ENCODE data around the gene ROR1. TPM values are rescaled to one million over a fixed set of nuclear protein-coding genes. Genes with fewer than 3 reads are reported as not detected.

ROR1 gene
- total RNA-seq, 8 experiments from 2014 or later = 1.2 to 15.7 (median 2.7) TPM

DNA sequence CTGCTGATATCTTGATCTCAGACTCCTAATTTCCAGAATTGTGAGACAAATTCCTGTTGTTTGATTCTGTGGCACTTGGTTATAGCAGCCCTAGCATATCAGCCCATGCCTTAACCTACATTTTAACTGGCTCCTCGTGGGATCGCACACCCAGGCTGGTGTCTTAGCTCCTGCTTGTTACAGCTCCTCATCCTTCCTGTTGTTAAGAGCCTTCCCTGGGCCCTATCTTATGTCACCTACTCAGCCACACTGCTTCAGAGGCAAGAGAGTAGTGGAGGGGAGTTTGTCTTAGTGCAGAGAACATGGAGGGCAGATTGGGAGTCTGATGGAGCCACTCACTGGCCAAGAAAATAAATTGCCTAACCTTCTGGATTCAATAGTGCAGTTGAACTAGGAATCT, 131.0 kb downstream of the ROR1 start:
- WGBS, 10 experiments = 83 to 100% (median 92%) methylated on average over 1 to 2 of the region's 2 CpGs; no CpG with 5 or more reads in 3 of the 10 experiments
- ATAC-seq (replicated peaks in 6 of 8) = no peak
- Histone ChIP-seq H3K4me3 (no peak overlapping the region), H3K4me1 (replicated peaks in 1 of 2) (peaks cover 8 to 14% of the 10 kb centered on the region in 2 donors), H3K27ac (no peak overlapping the region)
- in situ Hi-C loops (cut with MboI; ENCODE audit: low pct_unique_long_range_greater_than_20kb in 2 of 9, low sequenced_read_pairs in 9 of 9, unreplicated experiment in 9 of 9) = loop anchor here in 1 of 9 experiments (25.0 kb wide), 2 partner anchors 218 to 232 kb away; no protein-coding TSS in a partner anchor

DNA sequence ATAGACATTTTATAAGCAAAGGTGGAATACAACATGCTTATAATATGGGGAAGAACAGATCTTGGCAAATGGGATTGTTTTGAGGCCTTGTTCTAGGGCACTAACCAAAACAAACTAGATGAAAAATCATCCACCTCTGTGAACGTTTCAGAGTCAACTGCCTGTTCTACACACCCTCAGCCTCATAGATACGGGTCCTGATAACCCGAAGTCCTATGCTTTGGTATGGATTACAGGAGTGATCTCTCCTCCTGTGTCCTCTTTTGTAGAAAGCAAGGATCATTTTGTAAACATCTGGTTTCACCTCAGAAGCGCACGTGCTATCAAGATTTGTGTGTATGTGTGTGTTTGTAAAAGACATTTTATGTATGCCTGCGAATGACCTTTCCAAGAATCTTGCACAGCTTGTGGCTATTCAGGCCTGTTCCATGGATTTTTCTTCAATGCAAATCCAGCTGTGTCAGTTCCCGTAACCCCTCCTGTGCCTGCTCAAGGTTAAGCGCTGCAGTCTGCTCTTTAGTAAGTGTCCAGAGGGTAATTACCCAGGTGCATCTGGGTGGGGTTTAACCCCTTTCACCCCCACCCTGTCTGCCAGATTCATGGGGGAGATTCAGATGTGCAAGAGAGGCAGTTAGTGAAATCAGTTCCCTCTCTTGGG, 132.4 kb downstream of the ROR1 start:
- peak in 7 of 8 experiments; percentile 41 to 95 (median 79) for ATAC-seq (replicated peaks in 6 of 8)

DNA sequence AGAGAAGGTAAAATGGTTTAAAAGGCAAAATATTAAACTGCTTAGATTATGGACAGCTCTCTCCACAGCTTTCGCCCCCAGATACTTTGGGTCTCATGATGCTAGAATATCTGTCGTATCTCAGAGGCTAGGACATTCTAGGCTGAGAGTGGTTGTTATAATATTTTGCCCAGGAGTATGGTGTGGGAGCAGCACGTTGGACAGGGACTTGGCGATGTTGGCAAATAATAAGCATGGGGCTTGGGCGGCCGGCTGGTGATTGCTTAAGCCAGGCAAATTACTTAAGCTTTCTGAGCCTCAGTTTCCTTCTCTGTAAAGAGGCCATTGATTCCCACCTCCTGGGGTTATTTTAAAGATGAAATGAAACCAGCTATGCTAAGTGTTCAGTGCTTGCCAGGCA, 133.2 kb downstream of the ROR1 start:
- no peak overlapping the region for H3K27ac ChIP-seq
- ATAC-seq (replicated peaks in 6 of 8) = no peak
- WGBS, 10 experiments = 39 to 100% (median 92%) methylated on average over 1 to 6 of the region's 6 CpGs; no CpG with 5 or more reads in 1 of the 10 experiments
- no peak overlapping the region for H3K4me3 ChIP-seq
- peaks cover 8 to 14% of the 10 kb centered on the region in 2 donors for H3K4me1 ChIP-seq (replicated peaks in 1 of 2)
- in situ Hi-C loops (cut with MboI; ENCODE audit: low pct_unique_long_range_greater_than_20kb in 2 of 9, low sequenced_read_pairs in 9 of 9, unreplicated experiment in 9 of 9) = loop anchor here in 1 of 9 experiments (25.0 kb wide), 2 partner anchors 220 to 230 kb away; no protein-coding TSS in a partner anchor

More for the DNA sequence above, 132.4 kb downstream of the ROR1 start:
- peaks cover 8 to 14% of the 10 kb centered on the region in 2 donors for H3K4me1 ChIP-seq (replicated peaks in 1 of 2)
- H3K4me3 ChIP-seq = no peak overlapping the region
- WGBS, 10 experiments = 0 to 49% (median 30%) methylated on average over 2 to 8 of the region's 8 CpGs; no CpG with 5 or more reads in 2 of the 10 experiments
- H3K27ac ChIP-seq = no peak overlapping the region
- in situ Hi-C loops (cut with MboI; ENCODE audit: low pct_unique_long_range_greater_than_20kb in 2 of 9, low sequenced_read_pairs in 9 of 9, unreplicated experiment in 9 of 9) = loop anchor here in 1 of 9 experiments (25.0 kb wide), 2 partner anchors 219 to 231 kb away; no protein-coding TSS in a partner anchor

DNA sequence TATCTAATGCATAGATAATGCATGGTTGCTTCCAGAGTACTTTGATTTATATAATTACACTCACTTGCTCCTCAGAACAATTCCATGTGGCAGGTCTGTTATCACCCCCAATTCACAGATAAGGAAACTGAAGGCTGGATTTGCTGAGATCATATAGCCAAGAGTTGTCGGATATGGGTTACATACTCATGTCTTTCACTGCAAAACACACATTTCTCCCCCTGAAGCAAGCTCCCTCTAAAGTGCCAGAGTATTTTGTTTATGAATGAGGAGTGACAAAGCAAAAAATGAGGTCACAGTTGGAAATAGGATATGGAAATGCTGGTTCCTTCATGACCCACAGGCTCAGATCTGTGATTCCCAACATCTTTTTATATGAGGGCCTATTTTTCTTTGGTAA, 134.2 kb downstream of the ROR1 start:
- peaks cover 8 to 14% of the 10 kb centered on the region in 2 donors for H3K4me1 ChIP-seq (replicated peaks in 1 of 2)
- in situ Hi-C loops (cut with MboI; ENCODE audit: low pct_unique_long_range_greater_than_20kb in 2 of 9, low sequenced_read_pairs in 9 of 9, unreplicated experiment in 9 of 9) = loop anchor here in 1 of 9 experiments (25.0 kb wide), 2 partner anchors 221 to 229 kb away; no protein-coding TSS in a partner anchor
- WGBS, 10 experiments = 70 to 100% (median 78%) methylated on average over 1 of the region's 1 CpG; no CpG with 5 or more reads in 4 of the 10 experiments
- H3K4me3 ChIP-seq = no peak overlapping the region
- no peak overlapping the region for H3K27ac ChIP-seq
- ATAC-seq (replicated peaks in 6 of 8) = peak in 4 of 8 experiments; percentile 11 to 41 (median 30)

DNA sequence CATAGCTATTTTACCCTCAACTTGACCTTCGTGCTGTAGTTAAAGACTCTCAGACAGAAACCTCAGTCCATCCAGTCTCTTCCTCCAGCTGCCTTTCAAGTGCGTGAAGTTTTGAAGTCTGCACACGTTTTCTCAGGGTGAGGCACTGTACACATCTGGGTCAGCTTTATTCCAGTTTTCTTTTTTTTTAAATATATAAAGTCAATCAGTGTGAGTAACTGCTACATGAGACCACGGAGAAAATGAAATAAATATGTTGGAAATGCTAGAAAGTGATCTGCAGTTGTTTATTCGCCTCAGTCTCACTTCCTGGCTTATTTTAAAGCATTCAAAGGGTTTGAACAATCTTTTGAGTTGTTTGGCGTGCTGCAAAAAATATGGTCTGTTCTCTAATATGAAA, 135.7 kb downstream of the ROR1 start:
- Histone ChIP-seq H3K27ac (no peak overlapping the region), H3K4me3 (no peak overlapping the region), H3K4me1 (replicated peaks in 1 of 2) (peaks cover 8 to 14% of the 10 kb centered on the region in 2 donors)
- ATAC-seq (replicated peaks in 6 of 8) = no peak
- in situ Hi-C loops (cut with MboI; ENCODE audit: low pct_unique_long_range_greater_than_20kb in 2 of 9, low sequenced_read_pairs in 9 of 9, unreplicated experiment in 9 of 9) = loop anchor here in 1 of 9 experiments (25.0 kb wide), 2 partner anchors 222 to 228 kb away; no protein-coding TSS in a partner anchor
- 27 to 91% (median 85%) methylated on average over 2 to 6 of the region's 6 CpGs for WGBS, 10 experiments

DNA sequence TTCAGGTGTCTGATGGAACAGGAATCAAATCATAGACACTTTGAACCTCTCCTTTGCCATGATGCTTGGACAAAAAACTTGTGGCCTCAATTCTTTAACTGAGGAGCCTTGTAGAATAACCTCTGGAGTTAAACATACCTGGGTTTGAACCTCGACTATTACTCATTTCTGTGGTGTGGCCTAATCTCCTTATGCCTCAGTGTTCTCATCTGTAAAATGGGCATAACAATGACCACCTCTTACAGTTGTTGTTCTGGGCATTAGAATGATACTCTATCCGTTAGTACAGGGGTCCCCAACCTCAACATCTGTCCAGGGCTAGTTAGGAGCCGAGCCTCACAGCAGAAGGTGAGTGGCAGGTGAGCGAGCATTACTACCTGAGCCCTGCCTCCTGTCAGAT, 137.2 kb downstream of the ROR1 start:
- H3K4me1 ChIP-seq (replicated peaks in 1 of 2) = peaks cover 6 to 11% of the 10 kb centered on the region in 2 donors

DNA sequence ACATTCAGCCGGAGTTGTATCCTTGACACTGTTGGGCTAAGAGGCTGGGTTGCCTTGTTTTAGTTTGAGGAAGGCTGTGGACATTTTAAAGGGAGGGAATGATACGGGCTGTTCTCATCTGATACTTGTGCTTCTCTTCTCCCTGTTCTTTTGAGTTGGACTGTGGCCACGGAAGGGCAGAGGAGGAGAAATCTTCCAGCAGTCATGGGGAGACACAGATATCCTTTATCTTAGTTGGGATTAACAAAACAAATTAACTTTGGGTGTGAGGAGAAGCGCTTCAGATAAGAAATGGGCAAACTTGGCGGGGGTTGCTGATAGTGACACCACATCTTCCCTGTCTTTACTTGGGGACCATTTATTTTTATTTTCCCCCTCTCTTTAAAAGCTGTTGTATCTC, 138.8 kb downstream of the ROR1 start:
- no peak for ATAC-seq (replicated peaks in 6 of 8)
- in situ Hi-C loops (cut with MboI; ENCODE audit: low pct_unique_long_range_greater_than_20kb in 2 of 9, low sequenced_read_pairs in 9 of 9, unreplicated experiment in 9 of 9) = loop anchor here in 1 of 9 experiments (25.0 kb wide), 2 partner anchors 225 kb away; no protein-coding TSS in a partner anchor
- 42 to 100% (median 80%) methylated on average over 1 to 5 of the region's 5 CpGs for WGBS, 10 experiments
- Histone ChIP-seq H3K4me1 (replicated peaks in 1 of 2) (peaks cover 0 to 2% of the 10 kb centered on the region in 2 donors), H3K27ac (no peak overlapping the region), H3K4me3 (no peak overlapping the region)

More for the DNA sequence above, 137.2 kb downstream of the ROR1 start:
- ATAC-seq (replicated peaks in 6 of 8) = no peak
- 21 to 80% (median 67%) methylated on average over 1 to 4 of the region's 4 CpGs; no CpG with 5 or more reads in 3 of the 10 experiments for WGBS, 10 experiments
- no peak overlapping the region for H3K4me3 ChIP-seq
- in situ Hi-C loops (cut with MboI; ENCODE audit: low pct_unique_long_range_greater_than_20kb in 2 of 9, low sequenced_read_pairs in 9 of 9, unreplicated experiment in 9 of 9) = loop anchor here in 1 of 9 experiments (25.0 kb wide), 2 partner anchors 224 to 226 kb away; no protein-coding TSS in a partner anchor
- no peak overlapping the region for H3K27ac ChIP-seq

DNA sequence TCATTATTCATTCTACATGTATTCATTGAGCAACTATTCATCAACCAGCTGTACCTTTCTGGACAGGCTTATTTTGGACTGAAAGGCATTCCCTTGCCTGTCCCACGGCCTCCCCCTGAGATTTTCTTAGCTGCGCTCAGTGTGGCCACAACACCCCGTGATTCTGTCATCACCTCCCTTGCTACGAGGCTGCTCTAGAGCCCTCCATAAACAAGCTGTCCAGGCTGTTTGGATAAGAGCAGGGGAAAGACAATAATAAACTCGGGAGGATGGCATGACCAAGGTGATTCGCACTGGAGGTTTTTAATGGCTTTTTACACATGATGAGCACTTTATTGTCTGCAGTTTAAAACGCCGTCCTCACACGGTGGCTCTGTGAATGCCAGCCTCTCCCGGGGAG, 139.7 kb downstream of the ROR1 start:
- Histone ChIP-seq H3K27ac (no peak overlapping the region), H3K4me3 (no peak overlapping the region), H3K4me1 (replicated peaks in 1 of 2) (peaks cover 1 to 2% of the 10 kb centered on the region in 2 donors)
- no peak for ATAC-seq (replicated peaks in 6 of 8)
- WGBS, 10 experiments = 37 to 100% (median 69%) methylated on average over 2 to 9 of the region's 10 CpGs
- in situ Hi-C loops (cut with MboI; ENCODE audit: low pct_unique_long_range_greater_than_20kb in 2 of 9, low sequenced_read_pairs in 9 of 9, unreplicated experiment in 9 of 9) = loop anchor here in 1 of 9 experiments (25.0 kb wide), 2 partner anchors 224 to 226 kb away; no protein-coding TSS in a partner anchor

DNA sequence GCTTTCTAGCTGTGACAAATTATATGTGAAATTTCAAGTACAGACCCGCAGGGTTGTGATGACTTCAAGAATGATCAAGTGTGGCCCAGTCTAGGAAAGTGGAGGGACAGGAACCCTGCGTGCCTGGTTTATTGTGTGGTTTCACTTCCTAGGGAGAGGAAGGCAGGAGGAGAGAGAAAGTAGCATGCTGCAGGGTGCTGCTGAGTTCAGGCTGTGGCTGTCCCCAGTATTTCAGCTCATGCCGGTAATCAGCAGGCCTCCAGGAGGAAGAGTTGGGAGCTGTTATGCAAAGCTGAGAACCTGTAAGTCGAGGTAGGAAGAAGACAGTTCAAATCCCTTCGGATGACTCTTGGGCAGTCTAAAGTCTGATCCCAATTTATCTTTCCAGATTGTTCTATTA, 140.4 kb downstream of the ROR1 start:
- 30 to 96% (median 80%) methylated on average over 1 to 5 of the region's 5 CpGs; no CpG with 5 or more reads in 1 of the 10 experiments for WGBS, 10 experiments
- H3K27ac ChIP-seq = no peak overlapping the region
- ATAC-seq (replicated peaks in 6 of 8) = no peak
- H3K4me1 ChIP-seq (replicated peaks in 1 of 2) = peaks cover 7 to 9% of the 10 kb centered on the region in 2 donors
- no peak overlapping the region for H3K4me3 ChIP-seq
- in situ Hi-C loops (cut with MboI; ENCODE audit: low pct_unique_long_range_greater_than_20kb in 2 of 9, low sequenced_read_pairs in 9 of 9, unreplicated experiment in 9 of 9) = loop anchor here in 1 of 9 experiments (25.0 kb wide), 2 partner anchors 223 to 227 kb away; no protein-coding TSS in a partner anchor

DNA sequence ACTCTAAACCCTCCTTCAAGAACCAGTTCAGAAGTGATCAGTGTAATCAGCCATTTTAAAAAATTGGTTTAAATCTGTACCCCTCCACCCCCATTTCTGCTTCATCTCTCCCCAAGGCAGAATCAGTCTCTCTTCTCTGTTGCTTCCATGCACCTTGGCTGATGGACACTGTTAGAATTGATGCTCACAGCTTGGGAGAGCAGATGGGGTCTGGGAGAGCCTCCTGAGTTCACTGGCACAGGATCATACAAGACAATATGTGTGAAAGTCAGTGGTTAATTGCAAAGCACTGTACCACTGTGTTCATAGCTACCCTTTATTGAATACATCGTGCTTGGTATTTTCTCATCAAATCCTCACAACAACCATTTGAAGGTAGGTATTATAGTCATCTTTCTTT, 140.9 kb downstream of the ROR1 start:
- no peak overlapping the region for H3K4me3 ChIP-seq
- WGBS, 10 experiments = 80 to 100% (median 88%) methylated on average over 1 of the region's 1 CpG; no CpG with 5 or more reads in 4 of the 10 experiments
- peaks cover 8 to 14% of the 10 kb centered on the region in 2 donors for H3K4me1 ChIP-seq (replicated peaks in 1 of 2)
- ATAC-seq (replicated peaks in 6 of 8) = no peak
- H3K27ac ChIP-seq = no peak overlapping the region
- in situ Hi-C loops (cut with MboI; ENCODE audit: low pct_unique_long_range_greater_than_20kb in 2 of 9, low sequenced_read_pairs in 9 of 9, unreplicated experiment in 9 of 9) = loop anchor here in 1 of 9 experiments (25.0 kb wide), 2 partner anchors 223 to 227 kb away; no protein-coding TSS in a partner anchor

DNA sequence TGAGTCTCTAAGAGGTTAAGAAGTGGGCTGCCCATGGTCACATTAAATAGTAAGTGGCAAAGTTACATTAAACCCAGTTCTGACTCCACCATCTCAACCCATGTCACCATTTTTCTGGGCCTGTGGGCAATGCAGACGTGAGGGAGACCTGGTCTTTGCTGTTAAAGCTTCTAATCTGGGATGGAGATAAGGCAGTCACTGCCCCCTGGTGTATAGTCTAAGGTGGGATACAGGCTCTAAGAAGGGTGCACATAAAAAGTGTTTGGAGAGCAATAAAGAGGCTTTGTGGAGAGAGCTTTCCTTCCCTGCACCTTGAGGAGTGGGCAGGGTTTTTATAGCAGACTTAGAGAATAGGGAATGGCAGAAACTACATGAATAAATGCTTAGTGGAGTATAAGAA, 141.3 kb downstream of the ROR1 start:
- 67 to 100% (median 78%) methylated on average over 1 of the region's 1 CpG; no CpG with 5 or more reads in 7 of the 10 experiments for WGBS, 10 experiments
- in situ Hi-C loops (cut with MboI; ENCODE audit: low pct_unique_long_range_greater_than_20kb in 2 of 9, low sequenced_read_pairs in 9 of 9, unreplicated experiment in 9 of 9) = loop anchor here in 1 of 9 experiments (25.0 kb wide), 2 partner anchors 222 to 228 kb away; no protein-coding TSS in a partner anchor
- ATAC-seq (replicated peaks in 6 of 8) = peak in 5 of 8 experiments; percentile 22 to 84 (median 45)
- Histone ChIP-seq H3K4me1 (replicated peaks in 1 of 2) (peaks cover 8 to 16% of the 10 kb centered on the region in 2 donors), H3K4me3 (no peak overlapping the region), H3K27ac (no peak overlapping the region)

DNA sequence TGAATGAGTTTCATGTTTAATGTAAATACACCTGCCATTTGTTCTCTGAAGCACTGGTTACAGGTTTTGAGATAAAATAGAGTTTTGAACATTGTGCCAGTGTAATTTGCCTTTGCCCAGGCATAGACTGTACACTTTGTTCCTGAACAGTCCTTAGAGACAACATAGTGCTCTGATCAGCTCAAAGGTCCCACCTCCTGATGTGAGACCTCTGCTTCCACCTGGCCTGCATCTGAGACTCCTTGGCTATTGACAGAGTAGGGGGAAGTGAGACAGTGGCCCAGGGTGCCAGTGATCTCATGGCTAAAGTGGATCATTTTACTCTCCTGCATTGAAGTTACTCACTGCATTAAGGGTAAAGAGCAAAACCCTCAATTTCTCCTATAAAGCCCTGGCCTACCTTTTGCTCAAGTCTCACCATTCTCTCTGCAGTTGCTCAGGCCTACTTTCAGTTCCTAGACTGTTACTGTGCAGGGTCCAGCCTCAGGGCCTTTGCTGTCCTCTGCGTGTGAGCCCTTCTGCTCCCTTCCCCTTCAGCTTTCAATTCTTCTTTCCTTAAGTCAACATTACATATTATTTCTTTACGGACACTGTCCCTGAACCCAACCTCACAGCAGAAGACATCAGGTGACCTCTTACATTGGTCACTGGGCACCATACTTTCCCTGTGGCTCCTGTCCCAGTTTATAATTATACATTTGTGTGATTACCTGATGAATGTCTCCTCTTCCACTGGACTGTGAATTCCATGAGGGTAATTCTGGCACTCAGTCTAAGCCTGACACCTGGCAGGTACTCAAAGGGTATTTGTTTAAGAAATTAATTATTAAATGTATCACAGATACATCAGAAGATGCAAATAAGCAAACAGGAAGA, 142.9 kb downstream of the ROR1 start:
- WGBS, 10 experiments = 92 to 100% (median 100%) methylated on average over 1 to 2 of the region's 2 CpGs; no CpG with 5 or more reads in 2 of the 10 experiments
- Histone ChIP-seq H3K4me3 (no peak overlapping the region), H3K27ac (no peak overlapping the region), H3K4me1 (replicated peaks in 1 of 2) (peaks cover 8 to 16% of the 10 kb centered on the region in 2 donors)
- no peak for ATAC-seq (replicated peaks in 6 of 8)
- in situ Hi-C loops (cut with MboI; ENCODE audit: low pct_unique_long_range_greater_than_20kb in 2 of 9, low sequenced_read_pairs in 9 of 9, unreplicated experiment in 9 of 9) = loop anchor here in 1 of 9 experiments (25.0 kb wide), 2 partner anchors 221 to 229 kb away; no protein-coding TSS in a partner anchor
